Activated T-cell treated with anti-CD3 and anti-CD28 coated beads for 48 hours (primary cell): ENCODE data around the gene CALML5.

Experiments used
- DNase-seq: peaks from one replicate; pipeline ENCODE4 v3.0.0-alpha.2; 2020; ENCODE audit warnings: low read depth

Gene CALML5

DNA sequence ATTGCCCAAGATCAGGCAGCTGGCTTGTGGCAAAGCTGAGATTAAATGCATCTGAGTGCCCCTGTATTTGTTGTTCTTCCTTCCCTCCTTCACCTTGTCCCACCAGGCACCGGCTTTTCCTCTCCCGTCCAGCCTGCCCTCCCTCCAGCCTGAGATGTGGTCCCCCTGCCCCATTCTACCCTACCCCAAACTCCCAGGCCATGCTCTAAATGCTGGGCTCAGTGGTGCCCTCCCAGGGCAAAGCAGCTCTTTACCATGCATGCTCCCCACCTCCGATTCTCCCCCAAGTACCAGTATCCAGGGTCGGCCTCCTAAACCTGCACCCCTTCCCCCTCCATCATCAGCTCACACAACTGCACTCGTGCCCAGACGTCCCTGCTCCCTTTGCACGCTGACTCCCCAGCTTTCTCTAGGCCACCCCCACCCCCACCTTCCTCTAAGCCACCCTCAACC is 36.5 kb downstream of the CALML5 start:
- DNase-seq = no peak

DNA sequence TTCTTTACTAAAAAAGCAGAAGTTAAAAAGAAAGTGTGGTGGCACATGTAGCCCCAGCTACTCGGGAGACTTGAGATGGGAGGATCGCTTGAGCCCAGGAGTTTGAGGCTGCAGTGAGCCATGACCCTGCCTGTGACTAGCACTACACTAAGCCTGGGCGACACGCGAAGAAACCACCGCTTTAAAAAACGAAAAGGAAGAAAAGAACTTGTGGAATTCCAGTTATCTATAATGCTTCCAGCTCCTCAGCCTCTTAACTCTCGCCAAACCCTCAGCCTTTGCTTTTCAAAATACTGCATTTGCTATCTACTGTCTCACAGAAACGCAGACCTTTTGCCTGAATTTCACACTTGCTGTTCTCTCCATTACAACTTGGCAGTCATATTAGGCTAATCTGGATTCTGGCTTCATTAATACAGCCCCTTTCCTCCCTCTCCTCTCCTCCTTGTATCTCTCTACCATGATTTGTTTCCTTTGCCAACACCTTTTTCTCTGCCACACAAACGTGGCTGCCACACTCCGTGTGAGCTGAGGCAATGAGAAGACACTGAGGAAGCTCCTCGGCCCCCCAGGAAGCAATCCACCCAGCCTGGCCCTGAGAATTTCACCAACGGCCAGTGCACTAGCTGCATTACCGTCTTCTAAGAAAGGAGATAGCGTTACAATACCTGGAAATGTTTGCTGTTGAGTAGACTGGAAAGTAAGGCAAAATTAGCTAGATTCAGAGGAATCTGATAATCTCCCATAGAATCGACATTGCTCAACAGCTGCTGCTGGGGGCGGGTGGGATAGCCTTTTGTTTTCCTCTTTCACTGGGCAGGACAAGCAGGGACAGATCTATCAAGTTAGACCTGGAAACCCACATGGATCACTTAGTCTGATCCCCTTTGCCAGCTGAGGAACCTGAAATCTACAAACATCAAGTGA is 37.2 kb downstream of the CALML5 start:
- no peak for DNase-seq

DNA sequence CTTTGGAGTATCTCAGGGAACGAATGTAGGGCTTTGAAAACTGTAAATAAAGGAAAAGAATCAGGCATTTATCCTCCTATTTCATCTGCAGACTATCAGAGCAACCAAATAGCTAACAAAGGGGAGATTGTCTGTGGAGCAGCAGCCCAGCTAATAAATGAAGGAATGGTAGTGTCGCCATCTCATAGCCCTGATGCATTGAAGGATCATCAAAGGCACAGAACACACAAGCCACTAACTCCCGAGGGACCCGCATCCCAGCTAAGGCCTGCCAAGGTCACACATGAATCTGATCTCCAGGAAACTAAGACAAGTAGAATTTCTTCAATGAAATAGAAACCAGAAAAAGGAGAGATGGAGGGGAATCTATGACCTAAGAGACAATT is 38.2 kb downstream of the CALML5 start:
- DNase-seq = no peak

DNA sequence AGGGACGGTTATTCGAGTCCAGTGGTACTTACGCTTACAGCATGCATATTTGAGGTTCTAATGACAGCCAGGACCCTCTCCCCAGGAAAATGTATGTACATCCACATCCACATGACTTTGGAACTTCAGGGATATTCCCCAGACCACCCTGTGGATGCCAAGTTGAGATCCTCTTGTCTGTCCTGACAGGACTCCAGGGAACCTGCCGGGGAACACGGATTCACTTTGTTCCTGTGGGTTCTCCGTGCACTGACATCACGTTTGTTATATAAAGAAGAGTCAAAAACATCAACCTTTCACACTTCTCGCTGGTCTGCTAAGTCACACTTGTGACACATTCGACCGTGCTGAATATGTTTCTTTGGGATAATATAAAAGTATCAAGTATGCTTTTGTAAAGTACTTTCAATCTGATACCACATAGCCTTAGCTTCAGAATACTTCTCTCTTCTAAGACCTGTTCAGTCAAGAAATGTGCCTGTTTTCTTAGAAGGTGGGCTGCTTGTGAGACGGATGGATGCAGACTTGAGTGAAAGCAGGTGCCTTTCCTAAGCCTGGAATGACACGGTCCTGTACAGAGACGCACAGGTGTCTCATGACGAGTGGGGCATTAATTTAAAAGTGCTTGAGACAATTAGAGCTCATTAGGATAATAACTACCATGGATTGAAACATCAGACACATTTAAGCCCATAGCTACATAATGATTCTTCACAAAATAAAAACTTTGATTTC is 38.7 kb downstream of the CALML5 start:
- no peak for DNase-seq

DNA sequence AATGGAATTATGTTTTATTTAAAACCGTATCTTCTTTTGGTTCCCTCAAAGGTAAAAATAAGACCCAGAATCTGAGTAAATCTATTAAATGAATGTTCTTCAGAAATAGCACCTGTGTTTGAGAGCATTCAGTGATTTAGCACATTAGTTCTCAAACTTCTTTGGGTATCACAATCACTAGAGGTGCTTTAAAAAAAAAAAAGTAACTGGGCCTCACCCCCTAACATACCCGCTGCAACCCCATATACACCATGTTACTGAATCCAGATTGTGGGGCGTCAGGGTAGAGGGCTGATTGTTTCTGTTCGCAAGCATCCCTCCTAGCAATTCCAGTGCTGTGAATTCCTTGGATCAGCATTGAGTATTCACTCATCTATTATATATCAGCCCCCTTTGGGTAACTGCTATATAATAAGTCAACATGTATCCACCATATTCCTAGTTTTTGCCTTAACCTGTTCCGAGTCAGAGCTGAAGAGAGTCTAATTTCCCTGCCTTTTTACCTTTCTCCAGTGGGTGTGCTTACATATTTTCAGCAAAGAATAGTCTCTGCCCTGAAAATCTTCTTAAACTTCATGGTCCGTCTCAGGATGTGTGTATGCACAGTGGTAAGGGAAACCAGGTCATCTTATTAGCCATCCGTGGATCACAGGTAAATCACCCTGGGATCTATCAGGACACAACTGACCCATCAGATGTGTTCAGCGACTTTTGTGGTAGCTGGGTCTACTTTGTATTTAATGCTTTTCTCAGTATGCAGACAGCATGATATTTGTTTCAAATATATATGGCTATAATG is 40.2 kb downstream of the CALML5 start:
- no peak for DNase-seq

DNA sequence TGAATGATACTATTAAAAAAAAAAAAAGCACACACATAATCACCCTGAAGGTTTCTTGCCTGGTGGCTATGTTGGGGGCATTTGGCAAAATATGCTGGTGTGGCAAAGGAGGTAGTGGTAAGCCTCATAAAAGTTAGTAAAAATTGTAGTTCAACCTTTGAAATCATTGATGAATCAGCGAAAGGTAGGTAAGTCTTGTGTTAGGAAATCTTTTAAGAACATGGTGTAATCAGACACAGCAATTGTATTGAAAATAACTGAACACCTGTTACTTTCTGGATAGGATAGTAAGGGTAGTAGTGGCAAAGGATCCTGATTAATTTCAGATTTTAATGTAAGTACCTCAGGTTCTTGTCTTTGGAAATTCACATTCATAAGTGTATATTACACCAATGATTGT is 40.9 kb downstream of the CALML5 start:
- DNase-seq = no peak

DNA sequence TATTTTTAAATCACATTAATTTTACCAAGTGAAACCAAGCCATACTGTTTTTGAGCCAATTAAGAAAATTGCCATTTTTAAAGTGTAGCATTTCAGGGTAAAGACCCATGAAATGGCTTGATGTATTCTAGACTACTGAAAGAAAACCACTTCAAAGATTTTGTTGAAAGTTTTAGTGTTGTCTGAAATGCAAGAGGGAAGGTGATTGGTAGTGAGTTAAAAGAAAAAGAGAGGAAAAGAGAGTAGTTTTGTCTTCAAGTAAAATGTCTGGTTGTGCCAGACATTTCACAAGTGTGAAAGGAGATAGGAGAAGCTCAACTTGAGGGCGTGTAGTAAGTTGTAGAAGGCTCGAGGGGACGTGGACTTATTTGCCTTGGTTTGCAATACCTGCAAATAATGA is 41.6 kb downstream of the CALML5 start:
- DNase-seq = no peak

DNA sequence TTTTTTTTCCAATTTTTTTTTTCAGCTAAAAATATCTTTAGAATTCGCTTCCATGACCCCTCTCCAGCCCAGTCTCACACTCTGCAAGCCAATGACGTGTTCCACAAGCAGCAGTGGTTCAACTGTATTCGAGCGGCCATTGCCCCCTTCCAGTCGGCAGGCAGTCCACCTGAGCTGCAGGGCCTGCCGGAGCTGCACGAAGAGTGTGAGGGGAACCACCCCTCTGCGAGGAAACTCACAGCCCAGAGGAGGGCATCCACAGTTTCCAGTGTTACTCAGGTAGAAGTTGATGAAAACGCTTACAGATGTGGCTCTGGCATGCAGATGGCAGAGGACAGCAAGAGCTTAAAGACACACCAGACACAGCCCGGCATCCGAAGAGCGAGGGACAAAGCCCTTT is 42.8 kb downstream of the CALML5 start:
- no peak for DNase-seq

DNA sequence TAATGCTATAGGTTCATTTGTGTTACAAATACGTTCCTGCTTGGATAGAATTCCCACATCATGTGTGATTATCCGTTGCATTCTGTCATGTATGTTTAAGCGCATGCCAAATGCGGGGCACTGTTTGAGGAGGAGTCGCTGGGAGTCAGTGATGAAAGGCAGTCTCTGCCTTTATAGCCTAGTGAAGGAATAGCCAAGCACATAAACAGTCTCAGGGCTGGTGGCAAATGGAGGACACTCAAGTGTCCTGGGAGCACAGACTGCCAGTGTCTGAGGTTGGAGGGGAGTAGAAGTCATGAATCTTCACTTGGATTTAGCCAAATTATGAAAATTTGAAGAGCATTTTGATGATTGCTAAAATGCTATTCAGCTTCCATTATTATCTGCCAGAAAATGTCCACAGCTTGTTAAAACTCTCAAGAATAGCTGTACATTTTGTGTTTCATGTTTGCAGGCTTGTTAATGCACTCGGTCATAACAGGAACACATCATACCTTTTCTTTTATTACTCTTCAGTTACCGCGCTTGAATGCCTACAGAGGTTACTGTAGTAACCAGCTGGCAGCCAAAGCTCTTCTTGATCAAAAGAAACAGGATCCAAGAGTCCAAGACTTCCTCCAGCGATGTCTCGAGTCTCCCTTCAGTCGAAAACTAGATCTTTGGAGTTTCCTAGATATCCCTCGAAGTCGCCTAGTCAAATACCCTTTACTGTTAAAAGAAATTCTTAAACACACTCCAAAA is 45.5 kb downstream of the CALML5 start:
- DNase-seq = no peak

DNA sequence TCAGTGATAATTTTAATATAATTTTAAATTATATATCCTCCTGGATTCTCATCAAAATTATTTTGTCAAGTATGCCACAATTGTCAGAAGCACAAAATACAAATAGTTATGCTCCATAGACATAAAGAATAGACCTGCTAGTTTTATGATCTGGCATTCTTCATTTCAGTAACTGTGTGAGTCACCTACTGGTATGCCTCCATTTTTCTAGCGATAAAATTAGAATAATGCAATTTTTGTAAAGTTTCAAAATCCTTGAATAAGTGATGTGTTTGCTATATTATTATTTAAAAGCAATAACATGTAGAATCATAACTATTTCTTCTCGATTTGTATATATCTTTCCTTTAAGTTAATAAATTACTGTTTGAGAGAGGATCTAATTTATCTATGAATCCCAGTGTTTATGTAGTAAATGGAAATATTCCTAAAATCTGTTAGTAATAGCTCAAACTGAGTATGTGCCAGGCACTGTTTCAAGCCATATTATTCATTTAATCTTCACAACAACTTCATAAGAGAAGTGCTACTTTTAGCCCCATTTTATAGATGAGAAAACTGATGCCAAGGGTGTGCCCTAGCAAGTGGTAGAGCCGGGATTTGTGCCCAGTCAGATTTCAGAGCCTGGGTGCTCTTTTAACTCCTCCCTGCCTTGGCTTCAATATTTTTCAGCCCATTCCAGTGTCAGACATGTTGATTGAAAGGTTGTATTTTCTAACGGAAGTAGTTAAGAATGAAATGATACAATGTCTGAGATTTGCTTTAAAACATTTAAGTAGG is 48.6 kb downstream of the CALML5 start:
- no peak for DNase-seq

DNA sequence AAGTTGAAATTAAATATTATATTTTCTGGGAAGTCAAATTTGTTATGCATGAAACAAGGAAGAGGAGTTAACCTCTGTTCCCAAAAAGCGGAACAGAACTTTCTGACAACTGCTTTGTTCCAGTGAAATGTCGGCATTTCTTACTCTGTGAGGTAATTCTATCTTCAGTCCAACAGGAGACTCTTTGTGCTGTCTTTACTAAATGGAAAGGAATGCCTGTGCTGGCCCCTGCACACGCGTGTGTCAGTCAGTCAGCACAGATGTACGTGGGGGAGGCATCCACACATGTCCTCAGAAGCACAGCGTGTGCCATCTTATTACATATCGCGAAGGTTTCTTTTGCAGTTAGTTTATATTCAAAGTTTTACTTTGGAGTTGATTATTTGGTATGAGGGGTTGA is 49.5 kb downstream of the CALML5 start:
- DNase-seq = no peak

DNA sequence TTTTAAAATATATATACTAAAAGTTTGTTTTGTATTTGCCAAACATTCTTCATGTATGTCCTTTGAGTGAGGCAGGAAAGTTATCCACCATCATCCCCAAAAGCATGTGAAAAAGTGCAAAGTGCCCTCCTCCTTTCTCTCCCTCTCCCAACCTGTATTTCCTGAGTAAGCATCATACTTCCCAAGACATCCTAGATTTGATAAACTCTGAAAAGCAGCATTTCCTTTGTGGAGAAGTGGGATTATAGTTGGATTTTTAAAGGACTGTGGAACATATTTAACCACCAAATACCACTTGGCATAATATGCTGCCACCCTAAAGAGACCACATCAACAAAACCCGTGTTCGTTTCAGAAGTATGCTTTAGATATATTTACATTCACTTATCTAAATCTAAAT is 50.1 kb downstream of the CALML5 start:
- no peak for DNase-seq
